HL-60/S4 treated with retinoic acid at 250 ng/mL for 4 days and 3 days (cell line): Measurements from ENCODE around the gene CACNA2D3.

Experiments used
- in situ Hi-C: fragments of 300-500 bp; cut with MboI; formaldehyde crosslinking; loops from 2 replicates; pipeline ENCODE4 v1.7.0; 2022; ENCODE audit warnings: low sequenced_read_pairs

Gene CACNA2D3

GRCh38 chr3:54653456-54654195 lies 531.3 kb downstream of the CACNA2D3 start:
- in situ Hi-C loops: no loop called here

- in situ Hi-C loops: no loop called here
Observed at GRCh38 chr3:54654776-54655175, 532.4 kb downstream of the CACNA2D3 start.

GRCh38 chr3:54659347-54659746 lies 537.0 kb downstream of the CACNA2D3 start:
- in situ Hi-C loops: no loop called here

DNA sequence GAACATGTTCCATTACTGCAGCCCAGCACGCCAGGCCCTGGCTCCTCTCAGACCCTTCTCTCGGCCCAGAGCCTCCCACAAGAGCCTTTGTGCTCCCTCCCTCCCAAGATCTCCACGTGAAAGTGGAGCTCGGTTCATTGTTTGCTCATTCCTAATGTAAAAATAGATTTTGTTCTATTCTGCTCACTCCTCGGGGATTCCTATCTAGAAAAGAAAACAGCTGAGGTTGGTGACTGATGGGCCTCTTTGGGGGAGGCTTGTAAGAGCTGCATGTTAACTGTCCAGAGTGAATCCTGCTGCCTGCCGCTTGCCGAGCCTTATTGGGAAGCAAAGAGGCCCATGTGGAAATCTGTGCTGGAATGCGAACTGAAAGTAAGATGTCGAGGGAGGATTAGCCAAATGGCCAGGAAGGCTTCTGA lies 538.4 kb downstream of the CACNA2D3 start:
- in situ Hi-C loops: no loop called here

- in situ Hi-C loops: no loop called here
Observed at GRCh38 chr3:54661151-54661550, 538.8 kb downstream of the CACNA2D3 start.

- in situ Hi-C loops: no loop called here
Observed at GRCh38 chr3:54663501-54664011, 541.2 kb downstream of the CACNA2D3 start.

DNA sequence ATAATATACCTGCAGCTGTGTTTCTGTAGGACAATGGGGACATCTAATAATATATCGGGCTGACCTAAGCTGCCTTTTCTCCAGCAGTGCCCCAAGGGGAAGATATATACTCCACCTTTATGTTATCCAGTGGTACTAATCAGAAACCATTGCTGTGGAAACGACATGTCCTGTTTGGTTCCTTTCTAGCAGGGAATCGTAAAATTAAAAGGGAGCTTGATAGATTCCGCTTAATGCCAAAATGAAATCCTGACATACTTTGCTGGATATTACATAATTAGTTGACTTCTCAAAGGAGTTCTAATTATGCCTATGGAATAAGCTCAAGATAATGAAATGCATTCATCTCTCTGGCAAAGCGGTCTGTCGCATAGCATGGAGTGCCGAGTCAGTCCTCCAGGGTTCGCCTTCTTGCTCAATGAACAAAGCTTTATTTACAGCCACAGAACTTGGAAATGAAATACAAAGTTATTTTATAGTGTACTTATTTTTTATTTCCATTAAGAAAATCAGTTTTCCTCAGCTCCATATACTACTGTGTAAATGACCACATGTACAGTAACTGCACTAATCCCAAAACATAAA lies 542.8 kb downstream of the CACNA2D3 start:
- in situ Hi-C loops: no loop called here

DNA sequence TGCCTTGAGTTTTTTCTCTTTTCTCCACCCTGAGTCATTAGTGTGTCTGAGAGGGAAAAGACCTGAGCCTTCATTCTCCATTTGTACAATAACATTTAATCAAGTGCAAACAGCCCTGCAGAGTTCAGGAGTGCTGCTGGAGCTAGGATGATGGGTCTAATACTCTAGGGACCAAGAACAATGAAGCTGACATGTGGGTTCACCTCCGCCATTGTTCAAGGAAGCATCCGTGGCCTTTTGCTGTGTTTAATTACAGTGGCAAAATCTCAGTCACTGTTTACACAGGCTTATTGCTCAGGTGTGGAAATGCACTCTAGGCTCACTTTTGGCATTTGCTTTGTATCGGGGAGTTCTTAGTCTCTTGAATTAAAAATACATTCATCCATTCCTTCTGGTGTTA lies 545.9 kb downstream of the CACNA2D3 start:
- in situ Hi-C loops: no loop called here

DNA sequence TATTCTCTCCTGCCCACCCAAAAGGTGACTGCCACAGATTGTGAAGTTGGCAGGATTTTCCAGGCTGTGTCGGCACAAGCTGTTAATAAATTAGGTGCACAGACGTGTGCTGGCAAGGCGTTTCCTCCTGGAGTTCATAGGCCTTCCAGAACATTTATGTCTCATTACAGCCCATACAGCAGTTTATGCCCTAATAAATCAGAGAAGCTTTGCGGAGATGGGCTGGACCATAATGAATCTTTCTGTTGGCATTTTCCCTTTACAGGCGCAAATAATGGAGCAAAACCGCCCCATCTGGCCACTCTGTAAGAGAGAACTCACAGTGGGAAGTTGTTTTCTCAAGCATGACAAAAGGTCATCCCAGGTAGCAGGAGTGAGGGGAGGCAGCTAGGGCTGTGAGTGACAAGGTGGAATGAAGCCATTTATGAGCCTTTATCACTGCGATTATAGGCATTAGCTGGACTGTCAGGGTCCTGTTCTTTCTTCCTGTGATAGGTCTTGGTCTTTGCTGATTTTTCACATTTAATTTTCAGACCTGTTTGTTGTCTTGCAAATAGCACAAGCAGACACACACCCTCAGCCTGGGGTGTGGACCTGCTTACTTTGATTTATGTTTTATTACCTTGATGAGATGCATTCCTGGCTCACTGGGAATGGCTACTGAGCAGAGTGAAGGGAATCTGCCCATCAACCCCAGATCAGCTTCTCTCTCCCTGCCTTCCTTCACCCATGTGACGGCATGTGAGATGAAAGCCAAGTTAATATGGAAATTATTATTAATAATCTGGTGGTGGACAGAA lies 548.0 kb downstream of the CACNA2D3 start:
- in situ Hi-C loops: no loop called here

- in situ Hi-C loops: no loop called here
Observed at GRCh38 chr3:54671511-54671910, 549.2 kb downstream of the CACNA2D3 start.

GRCh38 chr3:54676087-54676486 lies 553.7 kb downstream of the CACNA2D3 start:
- in situ Hi-C loops: no loop called here

- in situ Hi-C loops: no loop called here
Observed at GRCh38 chr3:54681706-54682105, 559.4 kb downstream of the CACNA2D3 start.

- in situ Hi-C loops: no loop called here
Observed at GRCh38 chr3:54685213-54685612, 562.9 kb downstream of the CACNA2D3 start.

DNA sequence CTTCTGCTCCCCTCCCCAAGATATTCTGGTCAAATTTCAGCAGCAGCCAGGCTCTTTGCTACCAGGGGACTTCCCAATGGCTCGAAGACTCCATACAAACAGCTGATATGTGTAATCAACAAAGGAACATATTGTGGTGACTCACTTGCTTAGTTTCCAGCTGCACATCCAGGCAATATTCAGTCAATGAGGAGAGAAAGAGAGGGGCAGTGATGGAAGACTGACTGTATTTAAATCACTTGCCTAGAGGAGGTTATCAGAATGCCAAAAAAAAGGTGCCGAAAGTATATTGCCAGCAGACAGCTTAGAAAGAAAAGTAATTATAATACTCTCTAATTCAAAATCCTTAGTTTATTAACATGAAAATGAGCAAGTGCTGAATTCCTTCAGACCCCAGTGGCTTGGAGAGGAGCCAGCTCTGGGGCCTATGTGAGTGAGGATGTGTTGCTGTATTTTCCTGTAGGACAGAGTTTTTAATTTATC lies 569.0 kb downstream of the CACNA2D3 start:
- in situ Hi-C loops: no loop called here

DNA sequence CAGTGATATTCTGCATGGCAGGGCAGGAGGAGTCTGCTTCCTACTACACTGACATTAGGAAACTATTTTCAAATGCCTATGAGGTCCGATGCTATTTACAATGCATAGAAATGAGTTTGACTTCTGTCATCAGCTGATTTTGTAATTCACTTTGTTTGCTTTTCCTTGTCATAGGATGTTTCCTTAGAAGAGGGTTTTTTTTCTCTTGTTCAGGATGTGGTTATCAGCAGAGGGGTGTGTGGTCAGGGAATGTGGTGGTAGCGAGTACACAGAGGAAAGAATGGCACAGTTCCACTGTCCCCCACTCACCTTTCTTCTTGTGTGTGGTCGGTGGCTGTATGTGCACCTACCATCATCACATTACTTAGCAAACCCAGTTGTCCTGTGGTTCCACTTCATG lies 574.0 kb downstream of the CACNA2D3 start:
- in situ Hi-C loops: no loop called here

- in situ Hi-C loops: no loop called here
Observed at GRCh38 chr3:54698054-54698453, 575.7 kb downstream of the CACNA2D3 start.

GRCh38 chr3:54703923-54704322 lies 581.6 kb downstream of the CACNA2D3 start:
- in situ Hi-C loops: no loop called here

DNA sequence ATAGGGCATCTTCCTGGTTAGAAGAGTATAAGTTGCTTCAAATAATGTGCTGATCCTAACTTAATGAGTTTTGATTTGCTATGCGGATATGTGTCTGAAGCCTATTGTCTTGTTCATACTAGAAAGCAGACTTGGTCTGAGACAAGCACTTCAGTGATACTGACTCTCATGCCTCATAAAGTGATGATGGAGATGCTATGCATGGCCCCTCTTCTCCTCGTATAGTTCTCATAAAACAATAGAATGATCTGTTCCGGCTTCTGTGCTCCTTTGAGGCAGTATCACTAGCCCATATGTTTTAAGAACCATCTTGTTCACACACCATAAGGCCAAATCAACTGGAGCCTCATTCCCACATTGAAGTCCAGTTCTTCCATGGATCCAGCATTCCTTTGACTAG lies 583.4 kb downstream of the CACNA2D3 start:
- in situ Hi-C loops: no loop called here

GRCh38 chr3:54706738-54707137 lies 584.4 kb downstream of the CACNA2D3 start:
- in situ Hi-C loops: no loop called here

DNA sequence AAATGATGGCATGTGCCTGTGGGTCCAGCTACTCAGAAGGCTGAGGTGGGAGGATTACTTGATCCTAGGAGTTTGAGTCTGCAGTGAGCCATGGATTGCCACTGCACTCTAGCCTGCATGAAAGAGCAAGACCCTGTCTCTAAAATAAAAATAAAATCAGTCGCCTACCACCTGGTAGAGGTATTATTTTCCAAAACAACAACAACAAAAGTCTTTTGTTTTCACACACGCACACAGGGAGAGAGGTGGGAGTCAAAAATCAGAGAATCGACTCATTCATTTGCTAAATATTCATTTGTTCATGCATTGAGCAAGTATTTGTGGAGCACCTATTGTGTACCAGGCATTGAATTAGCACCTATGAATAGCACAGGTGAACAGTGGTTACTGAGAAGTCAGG lies 587.4 kb downstream of the CACNA2D3 start:
- in situ Hi-C loops: no loop called here

DNA sequence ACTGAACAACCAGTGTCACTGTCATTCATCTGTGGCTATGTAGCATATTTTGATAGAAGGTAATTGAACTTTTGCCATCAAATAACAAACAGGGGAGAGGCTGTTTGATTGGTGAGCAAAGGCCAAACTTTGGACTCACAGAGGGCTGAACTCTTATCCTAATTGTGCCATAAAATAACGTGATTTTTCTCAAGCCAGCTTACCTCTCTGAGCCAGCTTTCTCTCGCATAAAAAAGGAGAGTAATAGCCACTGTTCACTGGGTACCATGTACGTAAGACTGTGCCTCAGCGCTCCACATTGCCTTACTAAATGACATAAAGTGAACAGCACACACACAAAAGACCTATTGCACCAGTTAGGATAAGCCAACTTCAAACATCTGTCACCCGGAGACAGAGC lies 588.6 kb downstream of the CACNA2D3 start:
- in situ Hi-C loops: no loop called here

DNA sequence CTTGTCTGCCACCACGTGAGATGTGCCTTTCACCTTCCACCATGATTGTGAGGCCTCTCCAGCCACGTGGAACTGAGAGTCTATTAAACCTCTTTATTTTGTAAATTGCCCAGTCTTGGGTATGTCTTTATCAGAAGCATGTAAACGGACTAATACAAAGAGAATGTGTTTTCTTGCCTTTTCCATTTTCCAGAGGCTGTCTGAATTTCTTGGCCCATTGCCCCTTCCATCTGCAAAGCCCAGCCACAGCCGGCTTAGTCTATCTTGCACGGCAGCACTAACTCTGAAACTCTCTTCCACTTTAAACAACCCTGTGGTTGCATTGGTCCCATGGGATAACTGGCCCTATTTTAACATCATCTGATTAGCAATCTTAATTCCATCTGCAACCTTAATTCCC lies 590.2 kb downstream of the CACNA2D3 start:
- in situ Hi-C loops: no loop called here
